Measurements from ENCODE around the gene RNU5B-1.

DNA sequence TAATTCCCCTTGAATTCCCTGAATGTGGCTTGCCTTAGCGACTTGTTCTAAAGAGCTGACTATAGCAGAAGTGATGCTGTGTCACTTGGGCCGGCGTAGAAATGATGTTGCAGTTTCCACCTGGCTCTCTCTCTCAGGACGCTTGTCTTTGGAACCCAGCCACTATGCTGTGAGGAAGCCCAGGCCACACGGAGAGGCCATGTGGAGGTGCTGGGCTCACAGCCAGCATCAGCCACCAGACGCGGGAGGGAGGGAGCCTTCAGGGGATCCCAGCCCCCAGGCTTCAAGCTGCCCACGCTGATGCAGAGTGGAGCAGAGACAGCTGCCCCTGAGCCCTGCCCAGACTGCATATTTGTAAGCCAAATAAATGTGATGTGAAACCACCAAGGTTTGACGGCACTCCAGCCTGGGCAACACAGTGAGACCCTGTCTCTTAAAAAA lies 18.6 kb downstream of the RNU5B-1 start:
- no peak for TF ChIP-seq CTCF (IDR thresholded peaks at IDR 0.05; ENCODE audit: poor library complexity, severe bottlenecking)
- no peak for TF ChIP-seq SMC3 (conservative IDR thresholded peaks at IDR 0.05; ENCODE audit: poor library complexity)
- TF ChIP-seq EZH2 (IDR thresholded peaks at IDR 0.05; ENCODE audit: borderline replicate concordance, insufficient read depth, low read length, poor library complexity, severe bottlenecking): no peak
- no peak for TF ChIP-seq MXI1 (conservative IDR thresholded peaks at IDR 0.05; ENCODE audit: poor library complexity, severe bottlenecking)
- no peak for TF ChIP-seq POLR2AphosphoS5 (IDR thresholded peaks at IDR 0.05)
- no peak for TF ChIP-seq EP300 (conservative IDR thresholded peaks at IDR 0.05; ENCODE audit: poor library complexity, severe bottlenecking)
- no peak for TF ChIP-seq REST (IDR thresholded peaks at IDR 0.05; ENCODE audit: borderline replicate concordance)
